Activated naive CD4-positive, alpha-beta T cell treated with anti-CD3 and anti-CD28 coated beads, Interleukin-2, amount 50 U/mL, for 24 hours (primary cell): ENCODE measurements around the gene CCDC57.

Experiments used
- H3K27ac Mint-ChIP-seq: one replicate; pipeline ENCODE4 v1.8.0; 2021; ENCODE audit warnings: mild to moderate bottlenecking, mixed read lengths
- H3K27me3 Mint-ChIP-seq: one replicate; pipeline ENCODE4 v1.8.0; 2021; ENCODE audit warnings: mixed read lengths
- H3K36me3 Mint-ChIP-seq: one replicate; pipeline ENCODE4 v1.8.0; 2021; ENCODE audit warnings: mixed read lengths
- H3K4me1 Mint-ChIP-seq: one replicate; pipeline ENCODE4 v1.8.0; 2021; ENCODE audit warnings: mixed read lengths
- H3K4me3 Mint-ChIP-seq: one replicate; pipeline ENCODE4 v1.8.0; 2021; ENCODE audit warnings: mild to moderate bottlenecking, mixed read lengths
- H3K9me3 Mint-ChIP-seq: one replicate; pipeline ENCODE4 v1.8.0; 2021; ENCODE audit warnings: mixed read lengths

The CCDC57 gene

DNA sequence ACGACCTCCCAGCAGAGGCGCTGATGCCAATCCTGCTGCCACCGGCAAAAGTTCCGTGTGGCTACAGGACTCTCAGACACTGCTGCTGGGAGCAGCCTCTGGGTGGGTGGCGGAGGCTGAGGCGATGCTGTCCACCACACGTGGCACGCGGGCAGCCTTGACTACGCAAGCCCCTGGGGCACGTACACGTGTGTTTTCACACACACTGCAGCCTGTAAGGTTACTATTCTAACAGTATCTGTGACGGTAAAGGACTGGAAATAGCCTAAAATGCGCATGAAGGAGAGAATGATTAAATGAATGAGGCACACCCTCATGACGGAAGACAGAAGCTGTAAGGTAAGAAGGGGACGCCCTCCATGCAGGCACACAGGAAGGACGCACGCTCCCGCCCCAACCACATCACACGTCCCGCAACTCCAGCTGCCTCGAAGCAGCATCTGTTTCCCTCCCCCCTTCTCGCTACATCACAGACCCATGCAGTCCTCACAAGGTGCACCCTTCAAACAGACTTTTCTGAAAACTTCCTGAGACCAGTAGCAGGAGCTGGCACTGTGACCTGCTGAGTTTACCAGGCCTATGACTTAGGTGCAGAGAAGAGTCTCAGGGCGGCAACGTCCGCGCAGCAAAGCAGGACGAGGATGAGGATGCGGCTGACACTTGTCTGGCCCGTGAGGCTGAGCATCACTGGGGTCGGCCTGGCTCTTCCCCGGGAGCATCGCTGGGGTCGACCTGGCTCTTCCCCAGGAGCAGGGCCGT, 85.9 kb downstream of the CCDC57 start:
- Mint-ChIP-seq H3K36me3 (peaks cover 4% of the 10 kb centered on the region), H3K27me3 (no peaks in the 10 kb centered on the region), H3K4me1 (peaks cover 75% of the 10 kb centered on the region), H3K9me3 (no peaks in the 10 kb centered on the region), H3K27ac (peak overlapping the region; percentile 98), H3K4me3 (peak overlapping the region; percentile 85)

- H3K4me1 Mint-ChIP-seq: peaks cover 90% of the 10 kb centered on the region
- peaks cover 4% of the 10 kb centered on the region for H3K36me3 Mint-ChIP-seq
- peak overlapping the region; percentile 38 for H3K27ac Mint-ChIP-seq
- H3K27me3 Mint-ChIP-seq: no peaks in the 10 kb centered on the region
- no peaks in the 10 kb centered on the region for H3K9me3 Mint-ChIP-seq
- peak overlapping the region; percentile 8 for H3K4me3 Mint-ChIP-seq
Observed at GRCh38 chr17:82124101-82124500, 88.5 kb downstream of the CCDC57 start.

GRCh38 chr17:82121660-82122629, 90.7 kb downstream of the CCDC57 start:
- Mint-ChIP-seq H3K4me1 (peaks cover 74% of the 10 kb centered on the region), H3K4me3 (peak overlapping the region; percentile 74), H3K36me3 (peaks cover 4% of the 10 kb centered on the region), H3K27ac (peak overlapping the region; percentile 89), H3K9me3 (no peaks in the 10 kb centered on the region), H3K27me3 (no peaks in the 10 kb centered on the region)

DNA sequence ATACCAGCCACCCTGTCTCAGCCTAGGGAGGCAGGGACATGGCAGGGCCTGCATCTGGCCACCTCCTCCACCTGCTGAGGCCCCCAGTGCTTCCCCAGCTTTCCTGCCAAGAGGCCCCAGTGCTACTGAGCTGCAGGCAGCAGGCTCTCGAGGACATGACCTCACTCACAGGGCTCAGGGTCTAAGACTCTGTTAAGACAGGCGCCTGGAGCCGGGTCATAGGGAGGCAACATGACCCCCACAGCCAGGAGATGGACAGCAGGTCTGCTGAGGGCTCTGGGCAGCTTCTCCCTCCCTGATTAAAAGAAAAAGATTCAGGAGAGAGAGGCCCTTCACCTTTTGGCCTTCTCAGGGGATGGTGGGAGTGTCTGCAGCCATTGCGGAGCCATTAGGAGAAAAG, 91.4 kb downstream of the CCDC57 start:
- Mint-ChIP-seq H3K27ac (no peak overlapping the region), H3K27me3 (no peaks in the 10 kb centered on the region), H3K9me3 (no peaks in the 10 kb centered on the region), H3K4me3 (no peak overlapping the region), H3K4me1 (peaks cover 67% of the 10 kb centered on the region), H3K36me3 (peaks cover 4% of the 10 kb centered on the region)

DNA sequence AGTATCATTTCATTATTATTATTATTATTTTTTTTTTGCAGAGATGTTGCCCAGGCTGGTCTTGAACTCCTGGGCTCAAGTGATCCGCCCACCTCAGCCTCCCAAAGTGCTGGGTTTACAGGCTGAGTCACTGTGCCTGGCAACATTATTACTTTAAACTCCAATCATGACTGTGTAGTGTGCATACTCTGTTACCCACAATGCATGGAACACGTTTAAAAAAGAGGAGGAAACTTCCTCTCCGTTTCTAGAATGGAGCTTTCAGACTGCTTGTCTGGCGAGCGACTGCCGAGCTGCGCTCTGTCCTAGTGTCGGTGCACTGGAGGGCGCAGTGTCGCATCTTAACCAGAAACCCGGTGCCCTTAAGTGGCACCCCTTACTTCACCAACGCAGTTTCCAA, 92.5 kb downstream of the CCDC57 start:
- H3K4me3 Mint-ChIP-seq: peak overlapping the region; percentile 60
- no peaks in the 10 kb centered on the region for H3K27me3 Mint-ChIP-seq
- peaks cover 58% of the 10 kb centered on the region for H3K4me1 Mint-ChIP-seq
- H3K9me3 Mint-ChIP-seq: no peaks in the 10 kb centered on the region
- H3K27ac Mint-ChIP-seq: peak overlapping the region; percentile 76
- peaks cover 4% of the 10 kb centered on the region for H3K36me3 Mint-ChIP-seq

GRCh38 chr17:82118815-82119380, 93.7 kb downstream of the CCDC57 start:
- Mint-ChIP-seq H3K4me3 (no peak overlapping the region), H3K27ac (peak overlapping the region; percentile 30), H3K36me3 (no peaks in the 10 kb centered on the region), H3K4me1 (peaks cover 46% of the 10 kb centered on the region), H3K9me3 (no peaks in the 10 kb centered on the region), H3K27me3 (no peaks in the 10 kb centered on the region)

DNA sequence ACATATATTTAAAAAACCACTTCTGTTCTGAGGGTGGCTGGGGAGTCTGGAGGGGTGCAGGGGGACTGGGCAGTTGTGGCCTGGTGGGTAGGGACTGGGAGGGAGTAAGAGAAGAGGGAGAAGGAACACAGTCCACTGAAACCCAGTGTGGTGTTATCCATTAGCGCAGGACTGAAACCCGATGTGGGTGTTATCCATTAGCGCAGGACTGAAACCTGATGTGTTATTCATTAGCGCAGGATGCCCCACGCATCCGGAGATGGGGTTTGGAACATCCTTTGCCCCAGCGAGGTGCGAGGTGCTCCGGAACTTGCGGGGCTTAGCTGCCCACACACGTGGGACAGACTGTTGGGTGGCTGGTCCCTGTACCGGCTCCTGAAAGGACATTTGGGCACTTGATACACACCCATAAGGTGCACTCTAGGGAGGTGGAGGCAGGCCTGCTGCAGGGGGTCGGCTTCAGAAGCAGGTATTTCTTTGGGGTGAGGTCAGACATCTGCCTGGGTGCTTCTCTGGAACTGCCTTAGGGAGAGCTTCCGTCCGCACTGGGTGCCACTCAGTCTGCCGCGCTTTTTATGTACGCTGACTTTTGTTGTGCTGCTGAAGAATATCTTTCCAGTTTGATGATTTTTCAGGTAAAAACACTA, 94.4 kb downstream of the CCDC57 start:
- H3K9me3 Mint-ChIP-seq: no peaks in the 10 kb centered on the region
- no peaks in the 10 kb centered on the region for H3K36me3 Mint-ChIP-seq
- no peak overlapping the region for H3K27ac Mint-ChIP-seq
- peaks cover 40% of the 10 kb centered on the region for H3K4me1 Mint-ChIP-seq
- H3K27me3 Mint-ChIP-seq: no peaks in the 10 kb centered on the region
- no peak overlapping the region for H3K4me3 Mint-ChIP-seq

GRCh38 chr17:82117139-82118090, 95.2 kb downstream of the CCDC57 start:
- Mint-ChIP-seq H3K9me3 (no peaks in the 10 kb centered on the region), H3K36me3 (no peaks in the 10 kb centered on the region), H3K27ac (no peak overlapping the region), H3K27me3 (no peaks in the 10 kb centered on the region), H3K4me3 (no peak overlapping the region), H3K4me1 (peaks cover 33% of the 10 kb centered on the region)

GRCh38 chr17:82116246-82116645, 96.4 kb downstream of the CCDC57 start:
- no peaks in the 10 kb centered on the region for H3K9me3 Mint-ChIP-seq
- H3K27me3 Mint-ChIP-seq: no peaks in the 10 kb centered on the region
- H3K36me3 Mint-ChIP-seq: peaks cover 1% of the 10 kb centered on the region
- H3K4me1 Mint-ChIP-seq: peaks cover 22% of the 10 kb centered on the region
- no peak overlapping the region for H3K27ac Mint-ChIP-seq
- no peak overlapping the region for H3K4me3 Mint-ChIP-seq

DNA sequence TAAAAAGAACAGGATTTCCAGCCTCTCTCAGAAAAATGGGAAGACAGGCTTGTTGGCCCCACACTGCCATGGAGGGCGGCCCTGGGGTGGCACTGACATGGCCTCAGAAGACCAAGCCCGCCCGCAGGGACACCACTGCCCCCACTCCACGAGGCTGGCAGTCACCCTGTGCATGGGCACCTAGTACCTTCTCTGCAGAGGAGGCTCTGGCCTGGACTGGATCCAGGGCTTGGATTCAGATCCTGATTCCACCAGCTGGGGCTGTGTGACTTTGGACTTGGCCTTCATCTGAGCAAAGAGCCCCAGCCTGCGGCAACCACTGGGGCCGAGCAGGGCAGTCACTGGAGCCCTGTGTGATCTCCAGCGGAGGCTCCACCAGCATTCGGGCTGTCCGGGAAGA, 97.8 kb downstream of the CCDC57 start:
- Mint-ChIP-seq H3K27ac (no peak overlapping the region), H3K27me3 (no peaks in the 10 kb centered on the region), H3K36me3 (peaks cover 1% of the 10 kb centered on the region), H3K9me3 (no peaks in the 10 kb centered on the region), H3K4me1 (peaks cover 20% of the 10 kb centered on the region), H3K4me3 (no peak overlapping the region)

DNA sequence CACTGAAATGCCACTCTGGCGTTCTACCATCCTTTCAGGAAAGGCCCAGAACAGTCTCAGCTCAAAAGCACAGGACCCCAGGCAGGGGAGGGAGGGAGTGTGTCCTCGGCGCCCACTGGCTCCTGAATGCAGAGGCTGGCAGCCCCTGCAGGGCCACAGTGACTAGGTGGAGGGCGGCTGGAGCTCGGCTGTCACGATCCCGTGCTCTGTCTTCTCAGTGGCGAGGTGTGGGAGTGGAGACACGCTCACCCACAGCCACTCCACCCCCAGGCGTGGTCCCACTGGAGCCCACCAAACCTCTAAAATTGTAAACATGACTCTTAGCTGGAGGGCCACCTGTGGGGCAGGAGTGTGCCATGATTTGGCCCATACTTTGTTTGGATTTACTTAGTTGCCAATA, 98.2 kb downstream of the CCDC57 start:
- H3K4me3 Mint-ChIP-seq: no peak overlapping the region
- H3K27me3 Mint-ChIP-seq: no peaks in the 10 kb centered on the region
- H3K27ac Mint-ChIP-seq: no peak overlapping the region
- H3K36me3 Mint-ChIP-seq: peaks cover 1% of the 10 kb centered on the region
- H3K9me3 Mint-ChIP-seq: no peaks in the 10 kb centered on the region
- H3K4me1 Mint-ChIP-seq: peaks cover 16% of the 10 kb centered on the region

DNA sequence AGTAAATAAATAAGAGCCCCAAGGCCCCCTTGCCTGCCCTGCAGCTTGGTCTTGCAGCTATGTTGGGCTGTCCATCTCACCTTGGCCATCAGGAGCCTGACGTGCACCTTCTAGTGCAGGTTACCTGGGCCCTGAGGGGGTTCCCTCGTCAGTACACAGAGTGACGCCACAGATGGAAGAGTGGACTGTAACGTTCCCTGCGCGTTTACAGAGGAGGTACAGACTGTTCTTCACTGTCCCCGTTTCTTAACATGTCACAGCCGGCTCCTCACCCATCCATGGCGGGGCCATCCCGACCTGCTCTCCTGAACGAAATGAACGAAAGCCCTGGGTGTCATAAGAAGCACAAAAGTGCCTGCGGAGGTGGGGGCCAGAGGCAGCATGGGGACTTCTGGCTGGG, 98.7 kb downstream of the CCDC57 start:
- H3K27ac Mint-ChIP-seq: no peak overlapping the region
- H3K9me3 Mint-ChIP-seq: no peaks in the 10 kb centered on the region
- H3K27me3 Mint-ChIP-seq: no peaks in the 10 kb centered on the region
- H3K36me3 Mint-ChIP-seq: peaks cover 1% of the 10 kb centered on the region
- peaks cover 12% of the 10 kb centered on the region for H3K4me1 Mint-ChIP-seq
- no peak overlapping the region for H3K4me3 Mint-ChIP-seq

- H3K9me3 Mint-ChIP-seq: no peaks in the 10 kb centered on the region
- H3K27me3 Mint-ChIP-seq: no peaks in the 10 kb centered on the region
- H3K4me1 Mint-ChIP-seq: peaks cover 12% of the 10 kb centered on the region
- H3K27ac Mint-ChIP-seq: no peak overlapping the region
- peaks cover 1% of the 10 kb centered on the region for H3K36me3 Mint-ChIP-seq
- no peak overlapping the region for H3K4me3 Mint-ChIP-seq
Observed at GRCh38 chr17:82113422-82113821, 99.2 kb downstream of the CCDC57 start.

GRCh38 chr17:82112914-82113311, 99.7 kb downstream of the CCDC57 start:
- Mint-ChIP-seq H3K36me3 (peaks cover 1% of the 10 kb centered on the region), H3K4me1 (peaks cover 10% of the 10 kb centered on the region), H3K4me3 (no peak overlapping the region), H3K27me3 (no peaks in the 10 kb centered on the region), H3K9me3 (no peaks in the 10 kb centered on the region), H3K27ac (no peak overlapping the region)
